OCI-LY1 (cell line): Measurements from ENCODE around the gene SMYD3.

Experiments used
- CTCF ChIP-seq: fragments of 200-600 bp; sonication (generic), shearing (Covaris generic); IDR thresholded peaks from 2 replicates; pipeline ENCODE4 v1.5.1; 2017; ENCODE audit warnings: mild to moderate bottlenecking, antibody characterized with exemption, low read length, moderate library complexity, mixed read lengths
- EZH2 ChIP-seq: fragments of 200-600 bp; sonication (generic), shearing (Covaris generic); IDR thresholded peaks from 2 replicates; pipeline ENCODE4 v1.8.0; 2017; ENCODE audit warnings: borderline replicate concordance, mixed run types, mild to moderate bottlenecking, antibody characterized with exemption, low read length, moderate library complexity, mixed read lengths

GRCh38 chr1:246111570-246111969, 395.5 kb downstream of the SMYD3 start:
- TF ChIP-seq CTCF: no peak
- no peak for TF ChIP-seq EZH2
